Fibroblast of villous mesenchyme (primary cell): ENCODE data around the gene FBXL2. TPM values are rescaled to one million over a fixed set of nuclear protein-coding genes. Genes with fewer than 3 reads are reported as not detected.
A peak's percentile ranks its signal among the peaks of the same experiment; 100 is the strongest.

Experiments used
- DNase-seq: peaks from one replicate; pipeline ENCODE4 v3.0.0-alpha.2; 2010; ENCODE audit warnings: low read depth
- H3K4me3 ChIP-seq: 2 replicates; pipeline ENCODE4 v1.5.1; 2011; ENCODE audit warnings: low read depth, mild to moderate bottlenecking, low read length
- total RNA-seq: library from RNA; depleted of rRNA; stranded (reverse); fragments of >200 nt; gene quantifications from 2 replicates; pipeline ENCODE4 v1.2.3, GENCODE V29; 2012
- TF ChIP-seq, protein P1 (sequence below): IDR thresholded peaks from 2 replicates; pipeline ENCODE4 v1.5.1; 2012; ENCODE audit warnings: low read depth, mild to moderate bottlenecking, low read length; ENCODE audit not compliant: insufficient read depth

FBXL2 gene
- total RNA-seq, 1 donor: 16.8 TPM

DNA sequence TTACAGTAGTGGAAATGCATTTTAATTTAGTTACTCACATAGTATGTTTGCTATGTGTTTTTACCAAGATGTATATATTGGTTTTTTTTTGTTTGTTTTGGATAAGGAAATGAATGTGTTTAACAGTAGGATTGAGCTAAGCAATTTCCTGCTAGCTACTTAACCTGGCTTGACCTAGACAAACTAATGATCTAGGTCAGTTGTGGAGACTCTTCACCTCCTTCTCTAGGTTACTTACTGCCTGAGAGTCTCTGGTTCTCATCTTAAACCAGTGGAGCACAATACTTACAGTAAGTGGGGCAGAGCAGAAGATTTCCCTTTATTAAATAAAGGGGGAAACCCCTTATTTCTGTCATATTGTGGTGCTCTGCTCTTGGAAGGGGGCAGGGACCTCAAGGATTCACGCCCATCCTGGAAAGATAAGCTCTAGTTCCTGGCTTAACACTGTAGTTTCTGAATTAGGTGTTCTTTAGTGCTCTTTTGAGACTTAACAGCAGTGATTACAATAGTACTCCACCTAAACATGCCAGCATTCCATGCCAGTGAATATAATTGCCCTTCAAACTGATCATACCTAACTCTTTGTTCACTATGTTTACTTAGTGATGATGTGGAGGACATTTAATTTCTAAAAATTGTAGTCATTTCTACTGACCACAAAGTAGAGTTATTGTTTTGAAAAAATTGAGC lies 83.0 kb downstream of the FBXL2 start:
- peak; percentile 21 for DNase-seq
- no peak overlapping the region for H3K4me3 ChIP-seq

DNA sequence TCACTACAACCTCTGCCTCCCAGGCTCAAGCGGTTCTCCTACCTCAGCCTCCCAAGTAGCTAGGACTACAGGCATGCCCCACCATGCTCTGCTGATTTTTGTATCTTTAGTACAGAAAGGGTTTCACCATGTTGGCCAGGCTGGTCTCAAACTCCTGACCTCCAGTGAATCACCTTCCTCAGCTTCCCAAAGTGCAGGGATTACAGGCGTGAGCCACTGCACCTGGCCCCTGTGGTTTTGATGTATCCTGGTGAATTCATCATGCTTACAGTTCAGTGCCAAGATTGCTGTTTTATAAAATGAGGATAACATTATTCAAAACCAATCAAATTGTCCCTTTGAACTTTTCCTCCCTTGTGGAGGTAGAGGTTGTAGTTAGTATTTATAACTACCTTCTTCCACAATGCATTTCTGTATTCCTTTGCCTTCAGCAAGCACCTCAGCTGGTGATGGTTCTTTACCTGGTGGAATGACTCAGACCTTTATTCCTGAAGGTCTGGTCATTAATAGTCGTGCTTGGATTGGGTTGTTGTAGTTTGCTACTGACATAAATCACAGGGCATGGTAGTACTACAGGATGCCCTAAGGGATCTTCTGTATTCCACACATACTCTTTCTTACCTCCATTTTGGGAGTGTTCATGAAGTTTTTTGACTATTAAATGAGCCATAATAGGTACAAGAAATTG lies 86.0 kb downstream of the FBXL2 start:
- no peak for DNase-seq
- TF ChIP-seq, protein P1, sequence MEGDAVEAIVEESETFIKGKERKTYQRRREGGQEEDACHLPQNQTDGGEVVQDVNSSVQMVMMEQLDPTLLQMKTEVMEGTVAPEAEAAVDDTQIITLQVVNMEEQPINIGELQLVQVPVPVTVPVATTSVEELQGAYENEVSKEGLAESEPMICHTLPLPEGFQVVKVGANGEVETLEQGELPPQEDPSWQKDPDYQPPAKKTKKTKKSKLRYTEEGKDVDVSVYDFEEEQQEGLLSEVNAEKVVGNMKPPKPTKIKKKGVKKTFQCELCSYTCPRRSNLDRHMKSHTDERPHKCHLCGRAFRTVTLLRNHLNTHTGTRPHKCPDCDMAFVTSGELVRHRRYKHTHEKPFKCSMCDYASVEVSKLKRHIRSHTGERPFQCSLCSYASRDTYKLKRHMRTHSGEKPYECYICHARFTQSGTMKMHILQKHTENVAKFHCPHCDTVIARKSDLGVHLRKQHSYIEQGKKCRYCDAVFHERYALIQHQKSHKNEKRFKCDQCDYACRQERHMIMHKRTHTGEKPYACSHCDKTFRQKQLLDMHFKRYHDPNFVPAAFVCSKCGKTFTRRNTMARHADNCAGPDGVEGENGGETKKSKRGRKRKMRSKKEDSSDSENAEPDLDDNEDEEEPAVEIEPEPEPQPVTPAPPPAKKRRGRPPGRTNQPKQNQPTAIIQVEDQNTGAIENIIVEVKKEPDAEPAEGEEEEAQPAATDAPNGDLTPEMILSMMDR: no peak
- no peak overlapping the region for H3K4me3 ChIP-seq

More for the DNA sequence above, 83.0 kb downstream of the FBXL2 start:
- TF ChIP-seq, protein P1: no peak

DNA sequence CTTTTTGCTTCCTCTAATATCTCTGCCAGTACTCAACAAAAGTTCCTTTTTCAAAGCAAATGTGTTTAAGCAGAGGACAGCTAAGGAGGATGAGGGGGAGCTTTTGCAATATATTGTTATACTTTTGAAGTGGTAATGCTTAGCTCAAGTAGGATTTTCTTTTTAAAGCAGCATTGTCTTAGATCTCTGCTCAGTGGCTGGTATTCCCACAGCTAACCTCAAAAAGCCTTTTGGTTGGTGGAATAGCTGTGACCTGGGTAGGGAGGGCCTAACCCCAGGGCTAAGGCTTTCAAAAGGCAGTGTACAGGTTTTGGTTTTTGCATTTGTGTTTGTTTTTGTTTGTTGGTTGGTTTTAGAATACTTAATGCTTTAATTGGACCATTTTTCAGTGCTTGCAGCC lies 86.8 kb downstream of the FBXL2 start:
- H3K4me3 ChIP-seq: no peak overlapping the region
- DNase-seq: no peak
- TF ChIP-seq, protein P1: no peak

DNA sequence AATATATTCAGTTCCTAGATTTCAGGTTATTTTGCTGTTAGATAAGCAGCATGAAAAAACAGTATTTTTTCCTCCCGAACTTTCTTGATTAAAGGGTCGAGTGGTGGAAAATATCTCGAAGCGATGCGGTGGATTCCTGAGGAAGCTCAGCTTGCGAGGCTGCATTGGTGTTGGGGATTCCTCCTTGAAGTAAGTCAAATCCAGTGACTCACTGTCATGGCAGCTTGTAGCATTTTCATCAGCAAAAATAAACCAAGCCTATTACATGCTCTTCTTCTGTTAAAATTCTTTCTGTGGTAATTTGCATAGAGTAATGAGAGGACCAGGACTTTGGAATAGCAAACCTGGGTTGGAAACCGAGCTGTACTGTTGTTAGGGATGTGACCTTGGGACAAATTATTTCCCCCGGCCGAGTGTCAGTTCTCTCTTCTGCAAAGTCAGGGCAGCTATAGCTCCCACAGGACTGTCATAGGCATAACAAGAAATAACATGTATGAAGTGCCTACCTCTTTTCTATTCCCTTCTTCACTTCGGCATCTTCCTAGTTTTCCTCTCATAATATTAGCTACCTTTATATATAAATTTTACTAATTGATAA lies 87.4 kb downstream of the FBXL2 start:
- DNase-seq: peak; percentile 31
- TF ChIP-seq, protein P1: no peak
- H3K4me3 ChIP-seq: no peak overlapping the region

DNA sequence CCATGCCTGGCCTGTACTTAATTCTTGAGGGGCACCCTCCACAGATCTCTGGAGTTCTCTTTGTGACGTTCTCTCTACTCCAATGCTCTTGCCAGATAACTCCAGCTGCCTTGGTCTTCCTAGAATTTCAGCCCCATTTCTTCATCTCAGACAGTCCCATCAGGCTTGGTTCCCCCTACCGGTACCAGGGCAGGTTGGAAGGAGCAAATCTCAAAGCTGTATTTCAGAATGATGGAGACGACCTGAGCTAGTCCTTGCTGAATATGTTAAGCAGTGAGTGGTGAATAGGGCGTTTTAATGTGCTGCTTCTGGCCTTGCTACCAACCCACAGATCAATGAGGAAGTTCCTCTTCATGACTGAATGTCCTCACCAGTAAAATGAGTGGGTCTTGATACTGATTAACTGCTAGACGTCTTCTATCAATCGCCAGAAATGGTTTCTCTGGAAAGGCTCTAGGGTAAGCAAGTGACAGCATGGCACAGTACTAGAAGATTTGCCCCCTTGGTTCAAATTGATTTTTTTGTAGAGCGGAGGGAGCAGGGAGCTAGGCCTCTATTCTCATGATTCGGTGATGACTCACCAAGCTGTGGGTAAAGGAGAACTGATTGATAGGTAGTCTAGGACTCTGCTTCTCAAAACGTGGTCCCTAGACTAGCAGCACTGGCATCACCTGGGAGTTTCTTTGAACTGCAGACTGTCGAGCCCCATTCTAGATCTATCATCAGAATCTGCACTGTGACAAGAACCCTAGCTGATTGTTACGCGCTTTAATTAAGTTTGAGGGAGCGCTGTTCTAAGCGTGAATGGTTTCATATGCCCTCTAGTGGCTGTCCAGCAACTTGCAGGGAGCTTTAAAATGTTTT lies 95.2 kb downstream of the FBXL2 start:
- peak; percentile 64 for DNase-seq
- H3K4me3 ChIP-seq: no peak overlapping the region
- TF ChIP-seq, protein P1: peak; percentile 93

DNA sequence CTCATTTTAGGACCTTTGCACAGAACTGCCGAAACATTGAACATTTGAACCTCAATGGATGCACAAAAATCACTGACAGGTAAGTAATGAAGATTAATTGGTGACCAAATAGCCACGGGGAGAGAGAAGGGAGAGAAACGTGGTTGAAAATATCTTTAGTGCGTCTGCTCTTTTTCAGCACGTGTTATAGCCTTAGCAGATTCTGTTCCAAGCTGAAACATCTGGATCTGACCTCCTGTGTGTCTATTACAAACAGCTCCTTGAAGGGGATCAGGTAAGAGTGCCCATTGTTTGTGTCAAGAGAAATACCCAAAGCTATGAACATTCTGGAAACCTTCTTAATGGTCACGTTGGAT lies 95.8 kb downstream of the FBXL2 start:
- TF ChIP-seq, protein P1: no peak
- no peak overlapping the region for H3K4me3 ChIP-seq
- DNase-seq: no peak
